HCT116 (cell line): Measurements from ENCODE around the gene DLG2. TPM values are rescaled to one million over a fixed set of nuclear protein-coding genes. Genes with fewer than 3 reads are reported as not detected.

Source experiments
- ATAC-seq: fragments of 200-7000 bp; cut with Tn5 transposase; 2 replicates; pipeline ENCODE4 v1.9.1; 2020; ENCODE audit warnings: mild to moderate bottlenecking, moderate library complexity
- BruUV-seq: library from RNA; stranded (reverse); fragments of 400-500 nt; replicated peaks from 2 replicates; lab custom pipeline; 2021; lab: Mats Ljungman, UMichigan
- CTCF ChIA-PET: fragments of 300-600 bp; sonication (Branson Sonifier 250); formaldehyde crosslinking; loops from one replicate; lab custom pipeline; 2021; ENCODE audit warnings: antibody characterized with exemption; lab: Charles Lee
- POLR2A ChIA-PET: fragments of 300-600, 350-600 bp; sonication (Branson Sonifier 250); formaldehyde crosslinking; loops from one replicate; lab custom pipeline; 2021; ENCODE audit warnings: antibody characterized with exemption; lab: Charles Lee
- RAD21 ChIA-PET, 2 experiments: fragments of 300-600 bp; sonication (Branson Sonifier 250); formaldehyde crosslinking; loops; one replicate each; lab custom pipeline; 2023; ENCODE audit warnings: low total read pairs in 2 of 2; ENCODE audit not compliant: uncharacterized antibody in 2 of 2, unreplicated experiment in 2 of 2, low non-redundant PET in 1 of 2; lab: Charles Lee
- DNase-seq: peaks from one replicate; pipeline ENCODE4 v3.0.0-alpha.2; 2010; ENCODE audit warnings: low read depth, low spot score
- H2AFZ ChIP-seq: fragments of 200-600 bp; shearing (Covaris generic), sonication (generic); 2 replicates; pipeline ENCODE4 v1.6.1; 2017; ENCODE audit warnings: low read depth, mixed run types, mixed read lengths, antibody characterized with exemption, low read length; ENCODE audit not compliant: poor library complexity, severe bottlenecking
- H3K27ac ChIP-seq: 2 replicates; pipeline ENCODE4 v1.5.1; 2012; ENCODE audit warnings: low read depth, low read length
- H3K27me3 ChIP-seq: fragments of 200-600 bp; sonication (generic); 2 replicates; pipeline ENCODE4 v1.6.1; 2016; ENCODE audit warnings: mixed run types, low read length, mixed read lengths; ENCODE audit not compliant: insufficient read depth
- H3K36me3 ChIP-seq, 2 experiments: fragments of 200-500 bp in 1 of 2; fragments of 200-600 bp in 1 of 2; sonication (Bioruptor generic) in 1 of 2; sonication (generic) in 1 of 2; 2 replicates each; pipeline versions ENCODE4 v1.5.1 to v1.6.1; 2014 to 2016; ENCODE audit warnings: low read length in 2 of 2, inconsistent platforms in 1 of 2, mixed read lengths in 1 of 2, mixed run types in 1 of 2; ENCODE audit not compliant: insufficient read depth in 2 of 2, control insufficient read depth in 1 of 2
- H3K4me1 ChIP-seq, 2 experiments: fragments of 200-600 bp in 1 of 2; sonication (generic) in 1 of 2; 2 replicates each; pipeline versions ENCODE4 v1.5.1 to v1.6.1; 2012 to 2017; ENCODE audit warnings: low read length in 2 of 2, inconsistent platforms in 1 of 2, mild to moderate bottlenecking in 1 of 2, mixed read lengths in 1 of 2, mixed run types in 1 of 2, moderate library complexity in 1 of 2; ENCODE audit not compliant: insufficient read depth in 2 of 2, control insufficient read depth in 1 of 2
- H3K4me2 ChIP-seq: fragments of 200-600 bp; sonication (generic); 2 replicates; pipeline ENCODE4 v1.6.1; 2017; ENCODE audit warnings: mixed run types, low read length, mixed read lengths
- H3K4me3 ChIP-seq, 2 experiments: fragments of 200-600 bp in 1 of 2; sonication (generic) in 1 of 2; replicated peaks in 1 of 2; 2 replicates each; pipeline ENCODE4 v1.5.1; 2011 to 2016; ENCODE audit warnings: low read length in 2 of 2, control low read depth in 1 of 2, low read depth in 1 of 2, mild to moderate bottlenecking in 1 of 2, mixed read lengths in 1 of 2, mixed run types in 1 of 2
- H3K79me2 ChIP-seq: fragments of 200-600 bp; sonication (generic); 2 replicates; pipeline ENCODE4 v1.6.1; 2017; ENCODE audit warnings: mild to moderate bottlenecking, mixed run types, low read length, moderate library complexity, mixed read lengths; ENCODE audit not compliant: insufficient read depth
- H3K9ac ChIP-seq: fragments of 200-600 bp; sonication (generic); 2 replicates; pipeline ENCODE4 v1.6.1; 2016; ENCODE audit warnings: low read length, mixed read lengths
- H3K9me2 ChIP-seq: fragments of 200-600 bp; sonication (generic), shearing (Covaris generic); 2 replicates; pipeline ENCODE4 v1.6.1; 2017; ENCODE audit warnings: mixed run types, mild to moderate bottlenecking, moderate library complexity; ENCODE audit not compliant: insufficient read depth
- H3K9me3 ChIP-seq, 2 experiments: fragments of 200-500 bp in 1 of 2; fragments of 200-600 bp in 1 of 2; sonication (Bioruptor generic) in 1 of 2; sonication (generic) in 1 of 2; 2 replicates each; pipeline ENCODE4 v1.6.1; 2014 to 2017; ENCODE audit warnings: low read length in 2 of 2, mixed read lengths in 2 of 2, inconsistent platforms in 1 of 2, low read depth in 1 of 2, mild to moderate bottlenecking in 1 of 2, mixed run types in 1 of 2, moderate library complexity in 1 of 2; ENCODE audit not compliant: control insufficient read depth in 1 of 2, insufficient read depth in 1 of 2
- H4K20me1 ChIP-seq: fragments of 200-600 bp; sonication (generic), shearing (Covaris generic); 2 replicates; pipeline ENCODE4 v1.6.1; 2017; ENCODE audit warnings: mixed run types, mild to moderate bottlenecking, moderate library complexity; ENCODE audit not compliant: insufficient read depth
- ATF3 ChIP-seq: IDR thresholded peaks from 2 replicates; pipeline ENCODE4 v1.6.1; 2012
- CEBPB ChIP-seq: IDR thresholded peaks from 2 replicates; pipeline ENCODE4 v1.6.1; 2012; ENCODE audit warnings: low read depth
- CTCF ChIP-seq, 3 experiments: fragments of 200-600 bp in 1 of 3; sonication (generic) in 1 of 3; IDR thresholded peaks in 2 of 3; conservative IDR thresholded peaks in 1 of 3; 2 replicates each; pipeline ENCODE4 v1.5.1; 2012 to 2017; ENCODE audit warnings: low read depth in 2 of 3, low read length in 2 of 3, antibody characterized with exemption in 1 of 3, borderline replicate concordance in 1 of 3, control low read depth in 1 of 3, mild to moderate bottlenecking in 1 of 3, mixed read lengths in 1 of 3, mixed run types in 1 of 3, moderate library complexity in 1 of 3; ENCODE audit not compliant: insufficient read depth in 1 of 3
- EGR1 ChIP-seq: IDR thresholded peaks from 2 replicates; pipeline ENCODE4 v1.6.1; 2012; ENCODE audit warnings: low read depth
- ELF1 ChIP-seq: IDR thresholded peaks from 2 replicates; pipeline ENCODE4 v1.6.1; 2012; ENCODE audit warnings: low read depth, borderline replicate concordance
- EZH2 ChIP-seq: fragments of 200-600 bp; sonication (generic); IDR thresholded peaks from 2 replicates; pipeline ENCODE4 v1.6.1; 2017; ENCODE audit warnings: antibody characterized with exemption, mixed run types
- FOSL1 ChIP-seq: IDR thresholded peaks from 2 replicates; pipeline ENCODE4 v1.6.1; 2012; ENCODE audit warnings: low read depth
- JUND ChIP-seq: IDR thresholded peaks from 2 replicates; pipeline ENCODE4 v1.6.1; 2012
- MAX ChIP-seq: IDR thresholded peaks from 2 replicates; pipeline ENCODE4 v1.6.1; 2012
- POLR2A ChIP-seq: IDR thresholded peaks from 2 replicates; pipeline ENCODE4 v1.7.0; 2011; ENCODE audit warnings: borderline replicate concordance; ENCODE audit not compliant: insufficient read depth, insufficient read length; ENCODE audit errors: extremely low read depth
- POLR2AphosphoS5 ChIP-seq: IDR thresholded peaks from 2 replicates; pipeline ENCODE4 v1.6.1; 2011; ENCODE audit warnings: mild to moderate bottlenecking, low read depth, low read length, moderate library complexity
- RAD21 ChIP-seq: IDR thresholded peaks from 2 replicates; pipeline ENCODE4 v1.6.1; 2012; ENCODE audit warnings: low read depth, mild to moderate bottlenecking
- REST ChIP-seq: IDR thresholded peaks from 2 replicates; pipeline ENCODE4 v1.6.1; 2012; ENCODE audit warnings: low read depth
- SIN3A ChIP-seq: IDR thresholded peaks from 2 replicates; pipeline ENCODE4 v1.6.1; 2012; ENCODE audit warnings: low read depth
- SP1 ChIP-seq: IDR thresholded peaks from 2 replicates; pipeline ENCODE4 v1.6.1; 2012; ENCODE audit warnings: low read depth
- TCF7L2 ChIP-seq: IDR thresholded peaks from 2 replicates; pipeline ENCODE4 v1.7.0; 2011; ENCODE audit warnings: borderline replicate concordance, inconsistent platforms; ENCODE audit not compliant: insufficient read depth, insufficient read length; ENCODE audit errors: extremely low read depth
- YY1 ChIP-seq: IDR thresholded peaks from 2 replicates; pipeline ENCODE4 v1.6.1; 2011; ENCODE audit warnings: low read length, low read depth, moderate library complexity, mild to moderate bottlenecking; ENCODE audit not compliant: insufficient replicate concordance; ENCODE audit errors: extremely low read depth
- ZBTB33 ChIP-seq: IDR thresholded peaks from 2 replicates; pipeline ENCODE4 v1.6.1; 2011; ENCODE audit warnings: mild to moderate bottlenecking, low read length, moderate library complexity; ENCODE audit not compliant: insufficient replicate concordance; ENCODE audit errors: extremely low read depth
- ZNF274 ChIP-seq: fragments of 200-500 bp; sonication (Bioruptor generic); IDR thresholded peaks from 2 replicates; pipeline ENCODE4 v1.6.1; 2014; ENCODE audit warnings: mild to moderate bottlenecking, low read depth, low read length, inconsistent platforms
- intact Hi-C: fragments of 100-400 bp; cut with micrococcal nuclease; formaldehyde crosslinking; loops from 2 replicates; pipeline ENCODE4 v1.10.0; 2022
- total RNA-seq: library from RNA; stranded (reverse); gene quantifications from one replicate; pipeline ENCODE4 v1.2.1, GENCODE V29; 2021; ENCODE audit not compliant: unreplicated experiment

The DLG2 gene
- total RNA-seq, 1 experiment from 2014 or later, result 2.4 TPM

- POLR2A ChIA-PET, result no interaction called here
- ATAC-seq (no peak), DNase-seq (no peak)
- Histone ChIP-seq H3K4me2 (no peak overlapping the region), H3K9me3 (no peaks in the 10 kb centered on the region), H3K27me3 (peaks cover 6% of the 10 kb centered on the region; the same call in 1 of the 2 replicates), H3K79me2 (no peaks in the 10 kb centered on the region), H2AFZ (no peak overlapping the region), H3K4me3 (no peak overlapping the region), H3K9ac (no peak overlapping the region), H4K20me1 (no peaks in the 10 kb centered on the region), H3K27ac (no peak overlapping the region), H3K36me3 (no peaks in the 10 kb centered on the region), H3K9me2 (no peaks in the 10 kb centered on the region), H3K4me1 (no peaks in the 10 kb centered on the region)
- BruUV-seq, result no TSS peak
- CTCF ChIA-PET, result no interaction called here
- RAD21 ChIA-PET, result no interaction called here
- intact Hi-C loops, result no loop called here
- TF ChIP-seq CTCF (IDR thresholded peaks at IDR 0.05 in 2 of 3, conservative IDR thresholded peaks at IDR 0.05 in 1 of 3; ENCODE audit: borderline replicate concordance in 1 of 3, insufficient read depth in 1 of 3, low read depth in 2 of 3, low read length in 2 of 3) (no peak), REST (no peak), EZH2 (no peak), JUND (no peak), ZNF274 (no peak), TCF7L2 (no peak), YY1 (no peak), EGR1 (no peak), MAX (no peak), SP1 (no peak), CEBPB (no peak), ELF1 (no peak), FOSL1 (no peak), ZBTB33 (no peak), RAD21 (no peak), POLR2A (no peak), ATF3 (no peak), POLR2AphosphoS5 (no peak), SIN3A (no peak)
Observed at GRCh38 chr11:85276332-85276731, 350.8 kb downstream of the DLG2 start.
